ENCODE measurements around the gene TAS2R42. TPM values are rescaled to one million over a fixed set of nuclear protein-coding genes. Genes with fewer than 3 reads are reported as not detected.
A peak's percentile ranks its signal among the peaks of the same experiment; 100 is the strongest.

TAS2R42 gene
- total RNA-seq, 1 donor from 2014 or later: not detected

- TF ChIP-seq, protein P1, sequence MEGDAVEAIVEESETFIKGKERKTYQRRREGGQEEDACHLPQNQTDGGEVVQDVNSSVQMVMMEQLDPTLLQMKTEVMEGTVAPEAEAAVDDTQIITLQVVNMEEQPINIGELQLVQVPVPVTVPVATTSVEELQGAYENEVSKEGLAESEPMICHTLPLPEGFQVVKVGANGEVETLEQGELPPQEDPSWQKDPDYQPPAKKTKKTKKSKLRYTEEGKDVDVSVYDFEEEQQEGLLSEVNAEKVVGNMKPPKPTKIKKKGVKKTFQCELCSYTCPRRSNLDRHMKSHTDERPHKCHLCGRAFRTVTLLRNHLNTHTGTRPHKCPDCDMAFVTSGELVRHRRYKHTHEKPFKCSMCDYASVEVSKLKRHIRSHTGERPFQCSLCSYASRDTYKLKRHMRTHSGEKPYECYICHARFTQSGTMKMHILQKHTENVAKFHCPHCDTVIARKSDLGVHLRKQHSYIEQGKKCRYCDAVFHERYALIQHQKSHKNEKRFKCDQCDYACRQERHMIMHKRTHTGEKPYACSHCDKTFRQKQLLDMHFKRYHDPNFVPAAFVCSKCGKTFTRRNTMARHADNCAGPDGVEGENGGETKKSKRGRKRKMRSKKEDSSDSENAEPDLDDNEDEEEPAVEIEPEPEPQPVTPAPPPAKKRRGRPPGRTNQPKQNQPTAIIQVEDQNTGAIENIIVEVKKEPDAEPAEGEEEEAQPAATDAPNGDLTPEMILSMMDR (IDR thresholded peaks at IDR 0.05): no peak
- Mint-ChIP-seq H3K4me3 (ENCODE audit: unreplicated experiment) (no peak overlapping the region), H3K27me3 (ENCODE audit: unreplicated experiment) (no peaks in the 10 kb centered on the region), H3K36me3 (ENCODE audit: unreplicated experiment) (peaks cover 6% of the 10 kb centered on the region), H3K4me1 (ENCODE audit: unreplicated experiment) (peaks cover 33% of the 10 kb centered on the region), H3K9me3 (ENCODE audit: unreplicated experiment) (no peaks in the 10 kb centered on the region), H3K27ac (ENCODE audit: unreplicated experiment) (no peak overlapping the region)
- DNase-seq (ENCODE audit: extremely low spot score, unreplicated experiment): no peak
Observed at GRCh38 chr12:11166300-11166699, 20.4 kb downstream of the TAS2R42 start.

GRCh38 chr12:11164384-11164783, 22.4 kb downstream of the TAS2R42 start:
- Mint-ChIP-seq H3K4me3 (ENCODE audit: unreplicated experiment) (no peak overlapping the region), H3K9me3 (ENCODE audit: unreplicated experiment) (no peaks in the 10 kb centered on the region), H3K27me3 (ENCODE audit: unreplicated experiment) (no peaks in the 10 kb centered on the region), H3K4me1 (ENCODE audit: unreplicated experiment) (peaks cover 25% of the 10 kb centered on the region), H3K36me3 (ENCODE audit: unreplicated experiment) (peaks cover 8% of the 10 kb centered on the region), H3K27ac (ENCODE audit: unreplicated experiment) (no peak overlapping the region)
- no peak for DNase-seq (ENCODE audit: extremely low spot score, unreplicated experiment)
- TF ChIP-seq, protein P1 (IDR thresholded peaks at IDR 0.05): no peak

GRCh38 chr12:11162502-11162901, 24.2 kb downstream of the TAS2R42 start:
- H3K36me3 Mint-ChIP-seq (ENCODE audit: unreplicated experiment): peaks cover 13% of the 10 kb centered on the region
- H3K27me3 Mint-ChIP-seq (ENCODE audit: unreplicated experiment): no peaks in the 10 kb centered on the region
- H3K9me3 Mint-ChIP-seq (ENCODE audit: unreplicated experiment): no peaks in the 10 kb centered on the region
- TF ChIP-seq, protein P1 (IDR thresholded peaks at IDR 0.05): no peak
- H3K4me3 Mint-ChIP-seq (ENCODE audit: unreplicated experiment): no peak overlapping the region
- peaks cover 19% of the 10 kb centered on the region for H3K4me1 Mint-ChIP-seq (ENCODE audit: unreplicated experiment)
- DNase-seq (ENCODE audit: extremely low spot score, unreplicated experiment): no peak
- H3K27ac Mint-ChIP-seq (ENCODE audit: unreplicated experiment): no peak overlapping the region

GRCh38 chr12:11158885-11159444, 27.8 kb downstream of the TAS2R42 start:
- H3K9me3 Mint-ChIP-seq (ENCODE audit: unreplicated experiment): peaks cover 9% of the 10 kb centered on the region
- no peak for DNase-seq (ENCODE audit: extremely low spot score, unreplicated experiment)
- H3K36me3 Mint-ChIP-seq (ENCODE audit: unreplicated experiment): peaks cover 22% of the 10 kb centered on the region
- H3K4me3 Mint-ChIP-seq (ENCODE audit: unreplicated experiment): no peak overlapping the region
- TF ChIP-seq, protein P1 (IDR thresholded peaks at IDR 0.05): no peak
- H3K27ac Mint-ChIP-seq (ENCODE audit: unreplicated experiment): peak overlapping the region; percentile 39
- H3K4me1 Mint-ChIP-seq (ENCODE audit: unreplicated experiment): peaks cover 16% of the 10 kb centered on the region
- no peaks in the 10 kb centered on the region for H3K27me3 Mint-ChIP-seq (ENCODE audit: unreplicated experiment)

DNA sequence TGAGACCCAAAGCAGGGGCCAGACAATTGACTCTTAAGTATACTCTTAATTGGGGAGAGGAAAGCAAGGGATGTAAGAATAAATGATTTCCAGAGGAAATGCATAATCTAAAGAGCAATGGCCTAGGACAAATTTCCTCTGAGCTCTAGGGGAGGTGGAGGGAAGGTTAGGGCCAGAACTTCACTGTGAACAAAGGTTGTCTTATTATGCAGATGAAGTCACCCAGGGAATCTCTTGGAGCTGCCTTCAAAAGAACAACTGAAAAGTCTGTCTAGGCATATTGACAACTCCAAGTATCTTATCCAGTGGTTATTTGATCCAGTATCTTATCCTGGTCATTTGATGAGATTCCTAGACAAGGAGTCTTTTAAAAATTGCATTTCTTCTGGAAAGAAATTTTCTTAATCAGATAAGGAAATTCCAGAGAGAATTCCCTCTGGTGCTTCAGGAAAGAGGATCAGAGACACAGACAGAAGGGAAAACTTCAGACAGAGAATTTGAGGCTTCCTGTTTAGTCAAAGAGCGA, 32.3 kb downstream of the TAS2R42 start:
- Mint-ChIP-seq H3K4me3 (ENCODE audit: unreplicated experiment) (no peak overlapping the region), H3K36me3 (ENCODE audit: unreplicated experiment) (peaks cover 23% of the 10 kb centered on the region), H3K27ac (ENCODE audit: unreplicated experiment) (no peak overlapping the region), H3K27me3 (ENCODE audit: unreplicated experiment) (no peaks in the 10 kb centered on the region), H3K9me3 (ENCODE audit: unreplicated experiment) (peaks cover 9% of the 10 kb centered on the region), H3K4me1 (ENCODE audit: unreplicated experiment) (peaks cover 9% of the 10 kb centered on the region)
- TF ChIP-seq, protein P1 (IDR thresholded peaks at IDR 0.05): no peak
- DNase-seq (ENCODE audit: extremely low spot score, unreplicated experiment): no peak
